Endothelial cell of umbilical vein (primary cell): Measurements from ENCODE around the gene DAAM1. TPM values are rescaled to one million over a fixed set of nuclear protein-coding genes. Genes with fewer than 3 reads are reported as not detected.

ENCODE experiments used
- BruUV-seq: library from RNA; stranded (reverse); fragments of 400-500 nt; replicated peaks from 2 replicates; lab custom pipeline; 2021; lab: Mats Ljungman, UMichigan
- CTCF ChIA-PET: fragments of 300-600, 350-600 bp; sonication (Branson Sonifier 250); formaldehyde crosslinking; loops from one replicate; lab custom pipeline; 2021; ENCODE audit warnings: antibody characterized with exemption, inconsistent platforms; lab: Charles Lee
- POLR2A ChIA-PET: fragments of 300-600, 350-600 bp; sonication (Branson Sonifier 250); formaldehyde crosslinking; loops from one replicate; lab custom pipeline; 2021; ENCODE audit warnings: antibody characterized with exemption, inconsistent platforms; lab: Charles Lee
- DNase-seq: peaks from one replicate; pipeline ENCODE4 v3.0.0-alpha.2; 2011; ENCODE audit warnings: low read depth, low spot score
- FAIRE-seq: peaks from 2 replicates; lab custom pipeline; 2011; peaks lifted over from hg19 to GRCh38; lab: Jason Lieb, UNC
- H2AFZ ChIP-seq: 2 replicates; pipeline ENCODE4 v1.6.0; 2012; ENCODE audit warnings: low read depth, low read length, control low read depth, inconsistent platforms
- H3K27ac ChIP-seq: 2 replicates; pipeline ENCODE4 v1.5.1; 2011; ENCODE audit warnings: low read depth, mild to moderate bottlenecking, control low read depth, low read length, moderate library complexity; ENCODE audit not compliant: insufficient read depth
- H3K27me3 ChIP-seq, 2 experiments: 2 replicates each; pipeline versions ENCODE4 v1.6.0 to v1.6.1; 2011; ENCODE audit warnings: low read length in 2 of 2, mixed read lengths in 1 of 2; ENCODE audit not compliant: control insufficient read depth in 2 of 2, insufficient read depth in 2 of 2
- H3K36me3 ChIP-seq, 2 experiments: 2 replicates in 1 of 2; 3 replicates in 1 of 2; pipeline ENCODE4 v1.5.1; 2011; ENCODE audit warnings: low read length in 2 of 2, mild to moderate bottlenecking in 1 of 2, moderate library complexity in 1 of 2; ENCODE audit not compliant: control insufficient read depth in 2 of 2, insufficient read depth in 2 of 2; ENCODE audit errors: extremely low read depth in 1 of 2
- H3K4me1 ChIP-seq: 3 replicates; pipeline ENCODE4 v1.5.1; 2011; ENCODE audit warnings: mild to moderate bottlenecking, low read length; ENCODE audit not compliant: control insufficient read depth, insufficient read depth; ENCODE audit errors: extremely low read depth
- H3K4me2 ChIP-seq: 2 replicates; pipeline ENCODE4 v1.6.1; 2011; ENCODE audit warnings: low read length, control low read depth, mixed read lengths; ENCODE audit not compliant: insufficient read depth
- H3K4me3 ChIP-seq, 3 experiments: fragments of 200-600 bp in 1 of 3; sonication (generic), shearing (Covaris generic) in 1 of 3; replicated peaks in 1 of 3; 2 replicates each; pipeline ENCODE4 v1.5.1; 2011 to 2016; ENCODE audit warnings: control low read depth in 3 of 3, low read length in 3 of 3, mild to moderate bottlenecking in 2 of 3, inconsistent platforms in 1 of 3, low read depth in 1 of 3, moderate library complexity in 1 of 3; ENCODE audit not compliant: insufficient read depth in 1 of 3
- H3K79me2 ChIP-seq: 2 replicates; pipeline ENCODE4 v1.6.0; 2012; ENCODE audit warnings: low read length, inconsistent platforms; ENCODE audit not compliant: control insufficient read depth, insufficient read depth
- H3K9ac ChIP-seq: replicated peaks from 2 replicates; pipeline ENCODE3; 2011; ENCODE audit warnings: low read length, control low read depth; ENCODE audit not compliant: insufficient read depth; ENCODE audit errors: extremely low read depth
- H3K9me1 ChIP-seq: replicated peaks from 3 replicates; pipeline ENCODE4 v1.6.0; 2011; ENCODE audit warnings: mild to moderate bottlenecking, low read length; ENCODE audit not compliant: control insufficient read depth, insufficient read depth; ENCODE audit errors: extremely low read depth
- H3K9me3 ChIP-seq: replicated peaks from 2 replicates; pipeline ENCODE4 v1.5.1; 2012; ENCODE audit warnings: low read length, inconsistent platforms; ENCODE audit not compliant: control insufficient read depth, insufficient read depth
- H4K20me1 ChIP-seq: replicated peaks from 2 replicates; pipeline ENCODE3; 2011; ENCODE audit warnings: mild to moderate bottlenecking, low read length; ENCODE audit not compliant: control insufficient read depth, insufficient read depth; ENCODE audit errors: extremely low read depth
- EZH2 ChIP-seq: IDR thresholded peaks from 2 replicates; pipeline ENCODE4 v1.6.1; 2012; ENCODE audit warnings: borderline replicate concordance, low read depth, mild to moderate bottlenecking, moderate library complexity, low read length, inconsistent platforms; ENCODE audit not compliant: severe bottlenecking
- FOS ChIP-seq: IDR thresholded peaks from 2 replicates; pipeline ENCODE4 v1.6.1; 2011; ENCODE audit warnings: mild to moderate bottlenecking, low read length, moderate library complexity, borderline replicate concordance; ENCODE audit not compliant: insufficient read depth
- GATA2 ChIP-seq: IDR thresholded peaks from 2 replicates; pipeline ENCODE4 v1.7.0; 2011; ENCODE audit warnings: low read depth, mild to moderate bottlenecking, moderate library complexity, mixed read lengths, low read length; ENCODE audit not compliant: insufficient read length, insufficient read depth
- JUN ChIP-seq: IDR thresholded peaks from 2 replicates; pipeline ENCODE4 v1.6.1; 2011; ENCODE audit warnings: borderline replicate concordance, low read depth; ENCODE audit not compliant: insufficient read length, insufficient read depth
- MYC ChIP-seq: IDR thresholded peaks from one replicate; pipeline ENCODE4 v1.6.1; 2011; ENCODE audit warnings: mild to moderate bottlenecking, low read depth, low read length
- POLR2A ChIP-seq: IDR thresholded peaks from 2 replicates; pipeline ENCODE4 v1.6.1; 2012; ENCODE audit warnings: low read depth, mild to moderate bottlenecking, control low read depth, low read length
- POLR2AphosphoS5 ChIP-seq: IDR thresholded peaks from 2 replicates; pipeline ENCODE4 v1.6.1; 2012; ENCODE audit warnings: low read depth, mild to moderate bottlenecking, control low read depth, low read length, moderate library complexity; ENCODE audit not compliant: insufficient read depth
- dilution Hi-C: fragments of 300-500 bp; cut with MboI; formaldehyde crosslinking; loops from one replicate; pipeline ENCODE4 v1.15.0; 2019; ENCODE audit warnings: low sequenced_read_pairs; ENCODE audit not compliant: extremely low pct_ligation_motif_present
- intact Hi-C: fragments of 100-400 bp; cut with micrococcal nuclease; formaldehyde crosslinking; loops from one replicate; pipeline ENCODE4 v1.10.0; 2022
- polyA plus RNA-seq, 4 experiments: library from polyadenylated mRNA; depleted of rRNA in 3 of 4; stranded (reverse) in 3 of 4; unstranded in 1 of 4; fragments of >200 nt; gene quantifications; 2 replicates each; pipeline versions ENCODE4 v1.2.1 to v1.2.3, GENCODE V29; 2011 to 2012; ENCODE audit warnings: missing spikeins in 1 of 4
- total RNA-seq: library from RNA; stranded (reverse); gene quantifications from 2 replicates; pipeline ENCODE4 v1.2.3, GENCODE V29; 2021
- TF ChIP-seq, protein P1 (sequence below): IDR thresholded peaks from 2 replicates; pipeline ENCODE4 v1.6.1; 2011; ENCODE audit not compliant: insufficient read depth, insufficient read length
- TF ChIP-seq, protein P2 (sequence below), 2 donors: IDR thresholded peaks; 1 replicate in 1 of 2; 2 replicates in 1 of 2; pipeline ENCODE4 v1.5.1; 2011; ENCODE audit warnings: low read length in 2 of 2, mild to moderate bottlenecking in 2 of 2, moderate library complexity in 2 of 2, control low read depth in 1 of 2, inconsistent platforms in 1 of 2, low read depth in 1 of 2; ENCODE audit not compliant: insufficient read depth in 1 of 2; ENCODE audit errors: extremely low read depth in 1 of 2

DAAM1 gene
- total and polyA plus RNA-seq, 2 donors (not counting 3 experiments of a cell fraction or from before 2014, with no cell fraction given) = 10.2 to 25.3 TPM

DNA sequence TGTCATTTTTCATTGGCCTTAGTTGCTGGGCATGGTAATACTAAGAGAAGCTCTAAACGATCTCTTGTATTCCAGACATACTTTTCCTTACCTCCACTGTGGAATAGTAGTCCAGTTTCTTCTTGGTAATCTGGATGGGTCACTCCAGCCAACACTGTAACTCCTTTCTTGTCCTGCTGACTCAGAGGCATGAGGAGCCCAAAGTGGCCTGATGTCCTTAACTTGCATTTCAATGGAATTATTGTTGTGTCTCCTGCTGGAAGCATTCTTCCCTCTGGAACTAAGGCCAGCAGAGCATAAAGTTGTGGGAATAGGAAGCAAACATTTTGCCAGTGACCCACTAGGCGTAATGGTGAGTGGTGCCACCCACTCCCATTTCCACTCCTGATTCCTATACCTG is 33.1 kb downstream of the DAAM1 start:
- H3K4me1 ChIP-seq = peaks cover 13% of the 10 kb centered on the region
- H3K36me3 ChIP-seq = no peaks in the 10 kb centered on the region
- no peak overlapping the region for H3K4me3 ChIP-seq
- dilution Hi-C loops (no loop called here), intact Hi-C loops (no loop called here)
- no peak overlapping the region for H3K27ac ChIP-seq
- H3K4me2 ChIP-seq = no peak overlapping the region
- CTCF ChIA-PET = no interaction called here
- no peak overlapping the region for H3K9ac ChIP-seq
- H3K79me2 ChIP-seq = peaks cover 43% of the 10 kb centered on the region
- no TSS peak for BruUV-seq
- POLR2A ChIA-PET = no interaction called here
- TF ChIP-seq JUN = no peak
- TF ChIP-seq, protein P1, sequence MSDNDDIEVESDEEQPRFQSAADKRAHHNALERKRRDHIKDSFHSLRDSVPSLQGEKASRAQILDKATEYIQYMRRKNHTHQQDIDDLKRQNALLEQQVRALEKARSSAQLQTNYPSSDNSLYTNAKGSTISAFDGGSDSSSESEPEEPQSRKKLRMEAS = no peak
- TF ChIP-seq POLR2A = no peak
- TF ChIP-seq MYC = no peak
- DNase-seq (no peak), FAIRE-seq (no peak)
- no peaks in the 10 kb centered on the region for H3K27me3 ChIP-seq
- H2AFZ ChIP-seq = no peak overlapping the region
- H4K20me1 ChIP-seq = peaks cover 2% of the 10 kb centered on the region
- no peaks in the 10 kb centered on the region for H3K9me1 ChIP-seq
- H3K9me3 ChIP-seq = no peaks in the 10 kb centered on the region

DNA sequence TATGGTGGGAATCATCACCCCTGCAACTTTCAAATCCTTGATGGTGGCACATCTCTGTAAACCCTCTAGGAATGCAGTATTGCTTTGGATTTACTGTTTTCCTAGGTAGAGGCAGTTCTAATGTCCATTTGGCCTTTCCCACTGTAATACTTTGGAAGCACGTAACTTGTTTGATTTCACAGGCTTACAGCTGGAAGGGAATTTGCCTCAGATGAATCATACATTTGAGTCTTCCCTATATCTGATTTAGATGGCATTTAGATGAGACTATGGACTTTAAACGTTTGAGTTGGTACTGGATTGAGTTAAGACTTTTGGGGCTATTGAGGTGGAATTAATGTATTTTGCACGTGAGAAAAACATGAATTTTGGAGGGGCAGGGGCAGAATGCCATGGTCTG is 35.9 kb downstream of the DAAM1 start:
- Histone ChIP-seq H3K9me3 (no peaks in the 10 kb centered on the region), H3K4me1 (peaks cover 7% of the 10 kb centered on the region), H3K27ac (no peak overlapping the region), H3K9me1 (no peaks in the 10 kb centered on the region), H3K36me3 (no peaks in the 10 kb centered on the region), H3K4me3 (no peak overlapping the region), H3K9ac (no peak overlapping the region), H2AFZ (no peak overlapping the region), H4K20me1 (peaks cover 2% of the 10 kb centered on the region), H3K4me2 (no peak overlapping the region), H3K79me2 (peaks cover 42% of the 10 kb centered on the region), H3K27me3 (no peaks in the 10 kb centered on the region)
- DNase-seq (no peak), FAIRE-seq (no peak)
- ChIA-PET POLR2A (no interaction called here), CTCF (no interaction called here)
- no TSS peak for BruUV-seq
- TF ChIP-seq EZH2 (no peak), POLR2AphosphoS5 (no peak), MYC (no peak), FOS (no peak), POLR2A (no peak), JUN (no peak), GATA2 (no peak)
- TF ChIP-seq, protein P2, sequence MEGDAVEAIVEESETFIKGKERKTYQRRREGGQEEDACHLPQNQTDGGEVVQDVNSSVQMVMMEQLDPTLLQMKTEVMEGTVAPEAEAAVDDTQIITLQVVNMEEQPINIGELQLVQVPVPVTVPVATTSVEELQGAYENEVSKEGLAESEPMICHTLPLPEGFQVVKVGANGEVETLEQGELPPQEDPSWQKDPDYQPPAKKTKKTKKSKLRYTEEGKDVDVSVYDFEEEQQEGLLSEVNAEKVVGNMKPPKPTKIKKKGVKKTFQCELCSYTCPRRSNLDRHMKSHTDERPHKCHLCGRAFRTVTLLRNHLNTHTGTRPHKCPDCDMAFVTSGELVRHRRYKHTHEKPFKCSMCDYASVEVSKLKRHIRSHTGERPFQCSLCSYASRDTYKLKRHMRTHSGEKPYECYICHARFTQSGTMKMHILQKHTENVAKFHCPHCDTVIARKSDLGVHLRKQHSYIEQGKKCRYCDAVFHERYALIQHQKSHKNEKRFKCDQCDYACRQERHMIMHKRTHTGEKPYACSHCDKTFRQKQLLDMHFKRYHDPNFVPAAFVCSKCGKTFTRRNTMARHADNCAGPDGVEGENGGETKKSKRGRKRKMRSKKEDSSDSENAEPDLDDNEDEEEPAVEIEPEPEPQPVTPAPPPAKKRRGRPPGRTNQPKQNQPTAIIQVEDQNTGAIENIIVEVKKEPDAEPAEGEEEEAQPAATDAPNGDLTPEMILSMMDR (IDR thresholded peaks at IDR 0.05; ENCODE audit: extremely low read depth in 1 of 2, insufficient read depth in 1 of 2, low read depth in 1 of 2, low read length in 2 of 2) = no peak
- TF ChIP-seq, protein P1 = no peak
- intact Hi-C loops (no loop called here), dilution Hi-C loops (no loop called here)
